Measurements from ENCODE around the gene MAN2C1.
"Not testable (repeated sequence)": the region's sequence is repeated elsewhere in the genome, so short reads cannot be mapped to it uniquely, and the experiment has no call there.

Gene MAN2C1

GRCh38 chr15:75347222-75348033, 21.0 kb downstream of the MAN2C1 start:
- peaks cover 8% of the 10 kb centered on the region; the same call in 1 of the 2 replicates for H3K27me3 ChIP-seq (ENCODE audit: insufficient read depth, low read depth)
- no peak overlapping the region for H2AFZ ChIP-seq (ENCODE audit: low read depth)
- H3K4me1 ChIP-seq (ENCODE audit: low read depth, poor library complexity, severe bottlenecking): peaks cover 8% of the 10 kb centered on the region

GRCh38 chr15:75346796-75347221, 21.6 kb downstream of the MAN2C1 start, which contains the start of gene NEIL1:
Gene NEIL1, plus strand, starts transcription at chr15:75347039. Its CDS starts 1,867 bp downstream, at chr15:75348906.
- Histone ChIP-seq H3K9ac (no peak within 1 kb of the TSS), H3K4me2 (no peak within 1 kb of the TSS), H3K4me3 (IDR thresholded peaks at IDR 0.05; ENCODE audit: insufficient read depth, low read depth, low read length) (no peak within 1 kb of the TSS), H3K4me1 (ENCODE audit: low read depth, poor library complexity, severe bottlenecking) (peaks cover 8% of the 10 kb centered on the region), H2AFZ (ENCODE audit: low read depth) (no peak within 1 kb of the TSS), H3K36me3 (ENCODE audit: insufficient read depth) (no peaks in the 10 kb centered on the region), H3K27me3 (ENCODE audit: insufficient read depth, low read depth) (peaks cover 8% of the 10 kb centered on the region; the same call in 1 of the 2 replicates), H3K27ac (no peak within 1 kb of the TSS), H4K20me1 (ENCODE audit: insufficient read depth) (no peaks in the 10 kb centered on the region), H3K79me2 (ENCODE audit: insufficient read depth, low read depth) (no peaks in the 10 kb centered on the region)
- TF ChIP-seq CTCF (conservative IDR thresholded peaks at IDR 0.05; ENCODE audit: low read depth, low read length): no peak

More at GRCh38 chr15:75347222-75348033, 21.0 kb downstream of the MAN2C1 start:
- Histone ChIP-seq H3K4me2 (no peak overlapping the region), H3K79me2 (ENCODE audit: insufficient read depth, low read depth) (no peaks in the 10 kb centered on the region), H3K9ac (no peak overlapping the region), H4K20me1 (ENCODE audit: insufficient read depth) (no peaks in the 10 kb centered on the region), H3K36me3 (ENCODE audit: insufficient read depth) (no peaks in the 10 kb centered on the region), H3K27ac (no peak overlapping the region), H3K4me3 (IDR thresholded peaks at IDR 0.05; ENCODE audit: insufficient read depth, low read depth, low read length) (no peak overlapping the region)
- TF ChIP-seq CTCF (conservative IDR thresholded peaks at IDR 0.05; ENCODE audit: low read depth, low read length): no peak

- H2AFZ ChIP-seq (ENCODE audit: low read depth); H3K4me1 ChIP-seq (ENCODE audit: low read depth, poor library complexity, severe bottlenecking); H3K27me3 ChIP-seq (ENCODE audit: insufficient read depth, low read depth); H3K27ac ChIP-seq; H3K79me2 ChIP-seq (ENCODE audit: insufficient read depth, low read depth); H3K9ac ChIP-seq; H3K4me2 ChIP-seq; H3K4me3 ChIP-seq (IDR thresholded peaks at IDR 0.05; ENCODE audit: insufficient read depth, low read depth, low read length); H3K36me3 ChIP-seq (ENCODE audit: insufficient read depth); H4K20me1 ChIP-seq (ENCODE audit: insufficient read depth): not testable (repeated sequence)
Measured at GRCh38 chr15:75343953-75344352, 24.5 kb downstream of the MAN2C1 start.

GRCh38 chr15:75342221-75342620, 26.2 kb downstream of the MAN2C1 start:
- Histone ChIP-seq H3K27me3 (ENCODE audit: insufficient read depth, low read depth) (no peaks in the 10 kb centered on the region), H3K9ac (no peak overlapping the region), H3K36me3 (ENCODE audit: insufficient read depth) (no peaks in the 10 kb centered on the region), H3K4me3 (IDR thresholded peaks at IDR 0.05; ENCODE audit: insufficient read depth, low read depth, low read length) (no peak overlapping the region), H3K4me2 (no peak overlapping the region), H4K20me1 (ENCODE audit: insufficient read depth) (no peaks in the 10 kb centered on the region), H3K4me1 (ENCODE audit: low read depth, poor library complexity, severe bottlenecking) (peaks cover under 1% of the 10 kb centered on the region), H2AFZ (ENCODE audit: low read depth) (no peak overlapping the region), H3K27ac (no peak overlapping the region), H3K79me2 (ENCODE audit: insufficient read depth, low read depth) (no peaks in the 10 kb centered on the region)
- TF ChIP-seq CTCF (conservative IDR thresholded peaks at IDR 0.05; ENCODE audit: low read depth, low read length): no peak

All from KMS-11 (cell line).